ENCODE data around the gene FBRSL1. TPM values are rescaled to one million over a fixed set of nuclear protein-coding genes. Genes with fewer than 3 reads are reported as not detected.

The FBRSL1 gene
- total and polyA plus RNA-seq, 2 experiments from 2014 or later = 0.63 to 4.6 TPM

GRCh38 chr12:132480623-132481132 is 9.3 kb upstream of the FBRSL1 start:
- Histone ChIP-seq H3K9me2 (ENCODE audit: insufficient read depth) (no peaks in the 10 kb centered on the region), H3K4me2 (ENCODE audit: unreplicated experiment) (no peak overlapping the region), H3F3A (ENCODE audit: insufficient read depth) (no peaks in the 10 kb centered on the region), H2AFZ (no peak overlapping the region), H3K4me1 (ENCODE audit: insufficient read depth) (no peaks in the 10 kb centered on the region), H3K36me3 (ENCODE audit: low read depth) (no peaks in the 10 kb centered on the region), H3K9me3 (ENCODE audit: low read depth) (no peaks in the 10 kb centered on the region), H3K9ac (no peak overlapping the region), H3K79me2 (ENCODE audit: insufficient read depth) (no peaks in the 10 kb centered on the region), H4K20me1 (ENCODE audit: insufficient read depth) (no peaks in the 10 kb centered on the region), H3K27me3 (replicated peaks; ENCODE audit: insufficient read depth) (0 out of 2 replicates have a peak, but pooled peaks cover 4% of the 10 kb centered on the region), H3K27ac (no peak overlapping the region), H3K4me3 (no peak overlapping the region)
- in situ Hi-C loops (cut with MboI) = no loop called here
- WGBS, 2 experiments (ENCODE audit: low coverage in 1 of 2, low lambda C conversion rate in 2 of 2, missing lambda C conversion rate in 2 of 2) = 68 to 69% methylated on average over 14 of the region's 14 CpGs
- no peak for TF ChIP-seq EZH2 (IDR thresholded peaks at IDR 0.05; ENCODE audit: insufficient read depth, poor library complexity, severe bottlenecking)
- no peak for TF ChIP-seq EZH2phosphoT487 (IDR thresholded peaks at IDR 0.05; ENCODE audit: insufficient read depth, low read depth)
- no peak for DNase-seq

- no peak overlapping the region for H3K4me3 ChIP-seq
- H3K27me3 ChIP-seq (replicated peaks; ENCODE audit: insufficient read depth) = 0 out of 2 replicates have a peak, but pooled peaks cover 4% of the 10 kb centered on the region
- no peak overlapping the region for H3K27ac ChIP-seq
- H4K20me1 ChIP-seq (ENCODE audit: insufficient read depth) = no peaks in the 10 kb centered on the region
- H3F3A ChIP-seq (ENCODE audit: insufficient read depth) = no peaks in the 10 kb centered on the region
- no peaks in the 10 kb centered on the region for H3K4me1 ChIP-seq (ENCODE audit: insufficient read depth)
- H3K79me2 ChIP-seq (ENCODE audit: insufficient read depth) = no peaks in the 10 kb centered on the region
- in situ Hi-C loops (cut with MboI) = no loop called here
- H3K9me2 ChIP-seq (ENCODE audit: insufficient read depth) = no peaks in the 10 kb centered on the region
- H3K9me3 ChIP-seq (ENCODE audit: low read depth) = no peaks in the 10 kb centered on the region
- H3K4me2 ChIP-seq (ENCODE audit: unreplicated experiment) = no peak overlapping the region
- H2AFZ ChIP-seq = no peak overlapping the region
- 75 to 78% methylated on average over 11 of the region's 11 CpGs for WGBS, 2 experiments (ENCODE audit: low coverage in 1 of 2, low lambda C conversion rate in 2 of 2, missing lambda C conversion rate in 2 of 2)
- no peaks in the 10 kb centered on the region for H3K36me3 ChIP-seq (ENCODE audit: low read depth)
- TF ChIP-seq EZH2phosphoT487 (IDR thresholded peaks at IDR 0.05; ENCODE audit: insufficient read depth, low read depth) (no peak), EZH2 (IDR thresholded peaks at IDR 0.05; ENCODE audit: insufficient read depth, poor library complexity, severe bottlenecking) (no peak)
- DNase-seq = no peak
- H3K9ac ChIP-seq = no peak overlapping the region
Measured at GRCh38 chr12:132481345-132481744, 8.6 kb upstream of the FBRSL1 start.

DNA sequence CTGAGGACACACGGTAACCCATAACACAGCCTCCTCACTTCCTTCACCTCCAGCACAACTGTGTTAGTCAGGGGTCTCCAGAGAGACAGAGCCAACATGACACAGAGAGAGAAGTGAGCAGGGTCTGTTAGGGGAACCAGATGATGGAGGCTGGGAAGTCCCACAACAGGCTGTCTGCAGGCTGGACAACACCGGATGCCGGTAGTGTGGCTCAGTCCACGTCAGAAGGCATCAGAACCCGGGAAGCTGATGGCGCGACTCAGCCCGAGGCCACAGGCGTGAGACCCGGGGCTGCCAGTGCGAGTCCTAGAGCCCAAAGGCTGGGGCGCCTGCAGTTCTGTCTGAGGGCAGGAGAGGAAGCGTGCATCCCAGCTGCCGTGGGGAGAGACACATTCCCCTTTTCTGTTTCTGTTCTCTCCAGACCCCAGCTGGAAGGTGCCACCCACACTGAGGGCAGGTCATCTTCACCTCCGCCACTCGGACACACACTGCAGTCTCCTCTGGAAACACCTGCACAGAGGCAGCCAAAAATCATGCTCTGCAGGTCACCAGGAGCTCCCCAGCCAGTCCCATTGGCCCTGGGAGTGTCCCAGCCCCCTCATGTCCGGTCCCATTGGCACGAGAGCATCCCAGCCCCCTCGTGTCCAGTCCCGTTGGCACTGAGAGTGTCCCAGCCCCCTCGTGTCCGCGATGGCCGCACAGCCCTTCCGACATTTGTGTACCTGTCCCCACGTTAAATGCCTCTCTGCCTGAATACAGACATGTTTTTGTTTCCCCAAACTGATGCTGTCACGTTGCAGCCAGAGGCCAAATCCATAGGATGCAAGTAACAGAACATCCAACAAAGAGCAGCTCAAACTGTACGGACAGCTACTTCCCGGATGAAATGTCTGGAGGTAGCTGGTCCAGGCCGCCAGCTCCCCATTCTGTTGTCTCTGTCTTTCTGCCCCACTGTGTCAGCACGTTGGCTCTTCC is 7.9 kb upstream of the FBRSL1 start:
- H3K9me2 ChIP-seq (ENCODE audit: insufficient read depth) = no peaks in the 10 kb centered on the region
- TF ChIP-seq EZH2phosphoT487 (IDR thresholded peaks at IDR 0.05; ENCODE audit: insufficient read depth, low read depth) (no peak), EZH2 (IDR thresholded peaks at IDR 0.05; ENCODE audit: insufficient read depth, poor library complexity, severe bottlenecking) (no peak)
- H3F3A ChIP-seq (ENCODE audit: insufficient read depth) = no peaks in the 10 kb centered on the region
- H3K27me3 ChIP-seq (replicated peaks; ENCODE audit: insufficient read depth) = 0 out of 2 replicates have a peak, but pooled peaks cover 4% of the 10 kb centered on the region
- no peak overlapping the region for H2AFZ ChIP-seq
- in situ Hi-C loops (cut with MboI) = no loop called here
- H3K9me3 ChIP-seq (ENCODE audit: low read depth) = no peaks in the 10 kb centered on the region
- no peak for DNase-seq
- 65 to 74% methylated on average over 30 to 31 of the region's 31 CpGs for WGBS, 2 experiments (ENCODE audit: low coverage in 1 of 2, low lambda C conversion rate in 2 of 2, missing lambda C conversion rate in 2 of 2)
- no peak overlapping the region for H3K9ac ChIP-seq
- no peak overlapping the region for H3K27ac ChIP-seq
- H3K79me2 ChIP-seq (ENCODE audit: insufficient read depth) = no peaks in the 10 kb centered on the region
- H4K20me1 ChIP-seq (ENCODE audit: insufficient read depth) = no peaks in the 10 kb centered on the region
- no peaks in the 10 kb centered on the region for H3K4me1 ChIP-seq (ENCODE audit: insufficient read depth)
- no peak overlapping the region for H3K4me2 ChIP-seq (ENCODE audit: unreplicated experiment)
- no peak overlapping the region for H3K4me3 ChIP-seq
- no peaks in the 10 kb centered on the region for H3K36me3 ChIP-seq (ENCODE audit: low read depth)

GRCh38 chr12:132482771-132483170 is 7.2 kb upstream of the FBRSL1 start:
- Histone ChIP-seq H4K20me1 (ENCODE audit: insufficient read depth) (no peaks in the 10 kb centered on the region), H3F3A (ENCODE audit: insufficient read depth) (no peaks in the 10 kb centered on the region), H3K27ac (no peak overlapping the region), H3K4me3 (no peak overlapping the region), H3K9ac (no peak overlapping the region), H3K9me3 (ENCODE audit: low read depth) (no peaks in the 10 kb centered on the region), H3K79me2 (ENCODE audit: insufficient read depth) (no peaks in the 10 kb centered on the region), H3K27me3 (replicated peaks; ENCODE audit: insufficient read depth) (0 out of 2 replicates have a peak, but pooled peaks cover 4% of the 10 kb centered on the region), H3K36me3 (ENCODE audit: low read depth) (no peaks in the 10 kb centered on the region), H3K4me1 (ENCODE audit: insufficient read depth) (no peaks in the 10 kb centered on the region), H2AFZ (no peak overlapping the region), H3K4me2 (ENCODE audit: unreplicated experiment) (no peak overlapping the region), H3K9me2 (ENCODE audit: insufficient read depth) (no peaks in the 10 kb centered on the region)
- TF ChIP-seq EZH2phosphoT487 (IDR thresholded peaks at IDR 0.05; ENCODE audit: insufficient read depth, low read depth) (no peak), EZH2 (IDR thresholded peaks at IDR 0.05; ENCODE audit: insufficient read depth, poor library complexity, severe bottlenecking) (no peak)
- 70 to 75% methylated on average over 9 of the region's 9 CpGs for WGBS, 2 experiments (ENCODE audit: low coverage in 1 of 2, low lambda C conversion rate in 2 of 2, missing lambda C conversion rate in 2 of 2)
- in situ Hi-C loops (cut with MboI) = no loop called here
- DNase-seq = no peak

Data from GM23248 (cell line).